ENCODE data around the gene KNSTRN. TPM values are rescaled to one million over a fixed set of nuclear protein-coding genes. Genes with fewer than 3 reads are reported as not detected.

KNSTRN gene
- total RNA-seq, 1 donor from 2014 or later, result 26.0 TPM

DNA sequence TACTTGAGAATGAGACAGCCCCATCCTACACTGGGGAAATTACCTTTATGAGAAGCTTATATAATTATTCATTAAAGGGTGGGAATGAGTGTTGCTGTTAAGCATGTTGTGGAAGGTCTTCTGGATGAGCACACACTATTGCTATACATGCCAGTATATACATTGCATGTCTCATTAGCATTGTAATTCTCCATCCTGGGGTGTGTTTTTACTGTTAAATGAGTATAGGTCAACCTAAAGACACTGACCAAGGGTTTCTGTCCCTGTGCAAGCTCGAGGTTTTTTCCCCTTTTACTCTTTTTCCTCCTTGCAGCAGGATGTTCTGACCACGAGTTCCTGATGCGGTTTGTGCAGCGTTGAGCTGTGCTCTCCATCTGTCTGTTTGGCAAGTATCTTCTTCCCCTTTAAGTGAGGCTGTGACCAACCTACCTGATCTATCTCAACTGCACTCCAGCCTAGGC, 15.9 kb downstream of the KNSTRN start:
- Mint-ChIP-seq H3K36me3 (ENCODE audit: low read depth, unreplicated experiment) (peaks cover 3% of the 10 kb centered on the region), H3K9me3 (ENCODE audit: unreplicated experiment) (no peaks in the 10 kb centered on the region), H3K27me3 (ENCODE audit: unreplicated experiment) (peaks cover 6% of the 10 kb centered on the region), H3K4me3 (ENCODE audit: unreplicated experiment) (no peak overlapping the region), H3K27ac (ENCODE audit: unreplicated experiment) (no peak overlapping the region), H3K4me1 (ENCODE audit: unreplicated experiment) (peaks cover 5% of the 10 kb centered on the region)
- TF ChIP-seq, protein P1, sequence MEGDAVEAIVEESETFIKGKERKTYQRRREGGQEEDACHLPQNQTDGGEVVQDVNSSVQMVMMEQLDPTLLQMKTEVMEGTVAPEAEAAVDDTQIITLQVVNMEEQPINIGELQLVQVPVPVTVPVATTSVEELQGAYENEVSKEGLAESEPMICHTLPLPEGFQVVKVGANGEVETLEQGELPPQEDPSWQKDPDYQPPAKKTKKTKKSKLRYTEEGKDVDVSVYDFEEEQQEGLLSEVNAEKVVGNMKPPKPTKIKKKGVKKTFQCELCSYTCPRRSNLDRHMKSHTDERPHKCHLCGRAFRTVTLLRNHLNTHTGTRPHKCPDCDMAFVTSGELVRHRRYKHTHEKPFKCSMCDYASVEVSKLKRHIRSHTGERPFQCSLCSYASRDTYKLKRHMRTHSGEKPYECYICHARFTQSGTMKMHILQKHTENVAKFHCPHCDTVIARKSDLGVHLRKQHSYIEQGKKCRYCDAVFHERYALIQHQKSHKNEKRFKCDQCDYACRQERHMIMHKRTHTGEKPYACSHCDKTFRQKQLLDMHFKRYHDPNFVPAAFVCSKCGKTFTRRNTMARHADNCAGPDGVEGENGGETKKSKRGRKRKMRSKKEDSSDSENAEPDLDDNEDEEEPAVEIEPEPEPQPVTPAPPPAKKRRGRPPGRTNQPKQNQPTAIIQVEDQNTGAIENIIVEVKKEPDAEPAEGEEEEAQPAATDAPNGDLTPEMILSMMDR (IDR thresholded peaks at IDR 0.05; ENCODE audit: unreplicated experiment), result no peak
- DNase-seq (ENCODE audit: low spot score), result no peak

DNA sequence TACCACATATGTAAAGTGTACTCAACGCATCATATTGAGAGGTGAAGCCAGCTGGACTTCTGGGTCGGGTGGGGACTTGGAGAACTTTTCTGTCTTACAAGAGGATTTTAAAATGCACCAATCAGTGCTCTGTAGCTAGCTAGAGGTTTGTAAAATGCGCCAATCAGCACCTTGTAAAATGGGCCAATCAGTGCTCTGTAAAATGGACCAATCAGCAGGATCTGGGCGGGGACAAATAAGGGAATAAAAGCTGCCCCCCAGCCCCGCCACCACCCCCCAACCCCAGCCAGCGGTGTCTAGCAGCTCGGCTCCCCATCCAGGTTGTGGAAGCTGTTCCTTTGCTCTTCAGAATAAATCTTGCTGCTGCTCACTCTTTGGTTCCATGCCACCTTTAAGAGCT, 16.8 kb downstream of the KNSTRN start:
- Mint-ChIP-seq H3K27ac (ENCODE audit: unreplicated experiment) (no peak overlapping the region), H3K36me3 (ENCODE audit: low read depth, unreplicated experiment) (no peaks in the 10 kb centered on the region), H3K4me3 (ENCODE audit: unreplicated experiment) (no peak overlapping the region), H3K4me1 (ENCODE audit: unreplicated experiment) (peaks cover 5% of the 10 kb centered on the region), H3K9me3 (ENCODE audit: unreplicated experiment) (no peaks in the 10 kb centered on the region), H3K27me3 (ENCODE audit: unreplicated experiment) (peaks cover 6% of the 10 kb centered on the region)
- TF ChIP-seq, protein P1 (IDR thresholded peaks at IDR 0.05; ENCODE audit: unreplicated experiment), result no peak
- no peak for DNase-seq (ENCODE audit: low spot score)

DNA sequence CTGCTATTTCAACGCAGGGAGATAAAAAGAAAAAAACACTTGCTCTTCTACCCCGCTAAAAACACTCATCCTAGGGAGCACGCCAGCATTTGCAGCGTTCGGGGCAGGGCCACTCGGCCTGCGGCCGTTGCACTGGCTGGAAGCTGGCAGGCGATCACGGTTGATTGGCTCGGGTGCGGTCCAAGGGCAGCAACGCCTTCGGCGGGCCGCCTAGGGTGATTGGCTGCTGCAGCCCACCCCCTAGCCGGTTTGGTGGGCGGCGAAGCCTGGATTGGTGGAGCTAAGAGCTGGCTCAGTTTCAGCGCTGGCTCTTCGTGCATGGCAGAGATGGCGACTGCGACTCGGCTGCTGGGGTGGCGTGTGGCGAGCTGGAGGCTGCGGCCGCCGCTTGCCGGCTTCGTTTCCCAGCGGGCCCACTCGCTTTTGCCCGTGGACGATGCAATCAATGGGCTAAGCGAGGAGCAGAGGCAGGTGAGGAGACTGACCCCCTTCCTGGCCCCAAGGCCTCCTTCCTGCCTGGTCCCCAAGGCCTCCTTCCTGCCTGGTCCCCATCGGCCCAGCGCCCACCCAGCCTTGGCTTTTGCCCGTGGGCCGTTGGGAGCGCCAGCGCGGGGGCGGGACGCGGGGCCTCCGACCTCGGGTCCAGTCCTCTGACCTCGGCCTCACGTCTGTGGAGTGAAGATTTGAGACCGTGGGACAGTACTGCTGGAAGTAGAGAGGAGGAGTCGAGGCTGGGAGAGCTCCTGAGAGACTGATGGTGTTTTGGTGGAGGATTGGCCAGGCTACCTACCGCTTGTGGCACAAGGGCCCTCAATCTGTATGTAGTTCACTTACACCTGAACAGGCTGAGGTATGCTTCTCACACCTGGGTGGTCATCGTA, 23.2 kb downstream of the KNSTRN start, which contains the start of gene IVD:
Gene IVD (plus strand): TSS at position 295 of the 881 bp plus-strand sequence. CDS start 33 bp downstream, at position 328.
- peaks cover 18% of the 10 kb centered on the region for H3K36me3 Mint-ChIP-seq (ENCODE audit: low read depth, unreplicated experiment)
- TF ChIP-seq, protein P1 (IDR thresholded peaks at IDR 0.05; ENCODE audit: unreplicated experiment), result no peak
- H3K9me3 Mint-ChIP-seq (ENCODE audit: unreplicated experiment), result no peaks in the 10 kb centered on the region
- peaks cover 13% of the 10 kb centered on the region for H3K27me3 Mint-ChIP-seq (ENCODE audit: unreplicated experiment)
- peak within 1 kb of the TSS; percentile 30 for H3K27ac Mint-ChIP-seq (ENCODE audit: unreplicated experiment)
- peak; percentile 93 for DNase-seq (ENCODE audit: low spot score)
- peaks cover 22% of the 10 kb centered on the region for H3K4me1 Mint-ChIP-seq (ENCODE audit: unreplicated experiment)
- peak within 1 kb of the TSS; percentile 84 for H3K4me3 Mint-ChIP-seq (ENCODE audit: unreplicated experiment)

DNA sequence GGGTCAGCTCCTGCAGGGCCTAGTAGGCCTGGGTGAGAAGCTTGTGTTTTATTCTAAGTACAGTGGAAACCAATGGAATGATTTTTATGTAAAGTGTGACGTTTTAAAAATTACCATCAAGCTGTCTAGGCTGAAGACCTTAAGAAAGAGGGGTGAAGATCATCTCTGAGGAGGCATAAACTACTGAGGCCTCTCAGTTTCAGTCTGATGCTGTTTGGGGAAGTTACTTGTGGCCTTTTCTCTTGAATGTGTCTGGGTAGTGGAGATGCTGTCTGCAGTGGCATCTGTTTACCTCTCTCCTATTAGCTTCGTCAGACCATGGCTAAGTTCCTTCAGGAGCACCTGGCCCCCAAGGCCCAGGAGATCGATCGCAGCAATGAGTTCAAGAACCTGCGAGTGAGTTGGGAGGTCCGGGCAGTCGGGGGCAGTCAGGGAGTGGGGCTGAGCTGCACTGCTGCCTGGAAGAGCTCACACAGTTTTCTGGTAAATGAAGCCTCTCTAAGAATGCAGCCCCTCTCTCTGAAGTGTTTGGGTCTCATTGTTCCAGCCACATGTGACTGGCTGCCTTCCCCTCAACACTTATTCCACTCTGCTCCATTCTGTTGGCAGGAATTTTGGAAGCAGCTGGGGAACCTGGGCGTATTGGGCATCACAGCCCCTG, 24.9 kb downstream of the KNSTRN start:
- Mint-ChIP-seq H3K27me3 (ENCODE audit: unreplicated experiment) (peaks cover 17% of the 10 kb centered on the region), H3K27ac (ENCODE audit: unreplicated experiment) (no peak overlapping the region), H3K36me3 (ENCODE audit: low read depth, unreplicated experiment) (peaks cover 33% of the 10 kb centered on the region), H3K9me3 (ENCODE audit: unreplicated experiment) (no peaks in the 10 kb centered on the region), H3K4me1 (ENCODE audit: unreplicated experiment) (peaks cover 26% of the 10 kb centered on the region), H3K4me3 (ENCODE audit: unreplicated experiment) (peak overlapping the region; percentile 37)
- TF ChIP-seq, protein P1 (IDR thresholded peaks at IDR 0.05; ENCODE audit: unreplicated experiment), result no peak
- no peak for DNase-seq (ENCODE audit: low spot score)
